Hematopoietic multipotent progenitor cell treated with erythropoietin and hydrocortisone succinate and interleukin-3 and kit ligand, for 15 days (in vitro differentiated cells): Measurements from ENCODE around the gene BICC1.

ENCODE experiments used
- DNase-seq: peaks from one replicate; pipeline ENCODE4 v3.0.0-alpha.2; 2015; ENCODE audit warnings: low spot score

Gene BICC1

GRCh38 chr10:58608351-58608750 is 95.7 kb downstream of the BICC1 start:
- DNase-seq = no peak

- no peak for DNase-seq
These were observed 96.3 kb downstream of the BICC1 start for GRCh38 chr10:58608826-58609531.

GRCh38 chr10:58609532-58610150 is 97.0 kb downstream of the BICC1 start:
- DNase-seq = no peak

- DNase-seq = no peak
These were observed 102.7 kb downstream of the BICC1 start for GRCh38 chr10:58615237-58615935.

- DNase-seq = no peak
These were observed 105.5 kb downstream of the BICC1 start for GRCh38 chr10:58618158-58618676.

- DNase-seq = no peak
These were observed 108.9 kb downstream of the BICC1 start for GRCh38 chr10:58621379-58622077.

- DNase-seq = no peak
These were observed 109.6 kb downstream of the BICC1 start for GRCh38 chr10:58622246-58622645.

GRCh38 chr10:58625070-58625469 is 112.4 kb downstream of the BICC1 start:
- no peak for DNase-seq

GRCh38 chr10:58627392-58627791 is 114.7 kb downstream of the BICC1 start:
- no peak for DNase-seq

- no peak for DNase-seq
These were observed 119.0 kb downstream of the BICC1 start for GRCh38 chr10:58631715-58632114.

GRCh38 chr10:58632216-58632615 is 119.5 kb downstream of the BICC1 start:
- DNase-seq = no peak

GRCh38 chr10:58637352-58637751 is 124.7 kb downstream of the BICC1 start:
- DNase-seq = no peak

- no peak for DNase-seq
These were observed 125.7 kb downstream of the BICC1 start for GRCh38 chr10:58638388-58638787.

GRCh38 chr10:58641095-58641531 is 128.4 kb downstream of the BICC1 start:
- DNase-seq = no peak

- no peak for DNase-seq
These were observed 129.0 kb downstream of the BICC1 start for GRCh38 chr10:58641708-58642107.

- no peak for DNase-seq
These were observed 129.6 kb downstream of the BICC1 start for GRCh38 chr10:58642283-58642682.

- no peak for DNase-seq
These were observed 130.3 kb downstream of the BICC1 start for GRCh38 chr10:58642916-58643428.

GRCh38 chr10:58644311-58644710 is 131.6 kb downstream of the BICC1 start:
- no peak for DNase-seq

GRCh38 chr10:58645416-58646146 is 132.9 kb downstream of the BICC1 start:
- DNase-seq = no peak

GRCh38 chr10:58647376-58648112 is 134.9 kb downstream of the BICC1 start:
- no peak for DNase-seq

GRCh38 chr10:58648131-58648530 is 135.5 kb downstream of the BICC1 start:
- no peak for DNase-seq
